Stimulated activated CD8-positive, alpha-beta memory T cell treated with anti-CD3 and anti-CD28 coated beads, Interleukin-4, amount 100 ng/mL, for 1 hour (primary cell): Measurements from ENCODE around the gene LHX1.

Experiments
- DNase-seq, 2 donors: peaks; one replicate each; pipeline ENCODE4 v3.0.0-alpha.2; 2020; ENCODE audit warnings: low read depth in 2 of 2, low spot score in 1 of 2

The LHX1 gene

GRCh38 chr17:36921095-36921851, 16.0 kb upstream of the LHX1 start:
- no peak for DNase-seq

DNA sequence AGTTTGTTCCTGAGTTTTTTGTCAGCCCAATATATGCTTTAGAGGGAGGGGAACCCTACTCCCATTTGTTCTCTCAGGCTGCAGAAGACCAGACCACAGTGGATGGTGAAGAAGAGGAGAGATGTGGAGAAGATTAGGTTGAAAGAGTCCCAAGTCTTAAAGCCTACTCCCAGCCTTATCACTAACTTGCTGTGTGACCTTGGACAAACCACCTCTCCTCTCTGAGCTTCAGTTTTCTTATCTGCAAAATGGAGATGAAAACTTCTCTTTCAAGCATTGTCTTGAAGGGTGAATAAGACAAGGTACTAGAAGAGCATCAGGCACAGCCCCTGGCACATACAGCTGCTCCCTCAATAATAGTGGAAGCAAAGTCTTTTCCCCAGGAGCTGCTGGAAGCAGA, 15.1 kb upstream of the LHX1 start:
- DNase-seq = no peak

GRCh38 chr17:36923814-36924221, 13.5 kb upstream of the LHX1 start:
- no peak for DNase-seq

DNA sequence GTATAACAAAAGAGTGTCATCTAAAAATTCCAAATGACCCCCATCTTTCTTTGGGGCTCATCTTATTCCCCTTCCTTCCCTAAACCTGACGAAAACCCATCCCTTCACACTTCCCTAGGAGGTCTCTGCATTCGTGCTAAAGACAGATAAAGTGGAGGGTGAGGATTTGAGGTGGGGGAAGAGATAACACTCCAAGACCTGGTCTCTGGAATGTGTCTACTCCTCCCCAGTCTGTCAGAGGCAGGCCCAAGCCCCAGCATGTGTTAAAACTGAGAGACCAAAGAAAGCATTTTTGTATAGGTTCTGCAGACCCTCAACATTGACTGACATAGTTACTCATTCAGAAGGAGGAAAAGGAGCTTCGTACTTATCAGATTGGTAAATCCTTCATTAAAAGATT, 11.0 kb upstream of the LHX1 start:
- DNase-seq = no peak

- no peak for DNase-seq
Measured at GRCh38 chr17:36926701-36927100, 10.6 kb upstream of the LHX1 start.

DNA sequence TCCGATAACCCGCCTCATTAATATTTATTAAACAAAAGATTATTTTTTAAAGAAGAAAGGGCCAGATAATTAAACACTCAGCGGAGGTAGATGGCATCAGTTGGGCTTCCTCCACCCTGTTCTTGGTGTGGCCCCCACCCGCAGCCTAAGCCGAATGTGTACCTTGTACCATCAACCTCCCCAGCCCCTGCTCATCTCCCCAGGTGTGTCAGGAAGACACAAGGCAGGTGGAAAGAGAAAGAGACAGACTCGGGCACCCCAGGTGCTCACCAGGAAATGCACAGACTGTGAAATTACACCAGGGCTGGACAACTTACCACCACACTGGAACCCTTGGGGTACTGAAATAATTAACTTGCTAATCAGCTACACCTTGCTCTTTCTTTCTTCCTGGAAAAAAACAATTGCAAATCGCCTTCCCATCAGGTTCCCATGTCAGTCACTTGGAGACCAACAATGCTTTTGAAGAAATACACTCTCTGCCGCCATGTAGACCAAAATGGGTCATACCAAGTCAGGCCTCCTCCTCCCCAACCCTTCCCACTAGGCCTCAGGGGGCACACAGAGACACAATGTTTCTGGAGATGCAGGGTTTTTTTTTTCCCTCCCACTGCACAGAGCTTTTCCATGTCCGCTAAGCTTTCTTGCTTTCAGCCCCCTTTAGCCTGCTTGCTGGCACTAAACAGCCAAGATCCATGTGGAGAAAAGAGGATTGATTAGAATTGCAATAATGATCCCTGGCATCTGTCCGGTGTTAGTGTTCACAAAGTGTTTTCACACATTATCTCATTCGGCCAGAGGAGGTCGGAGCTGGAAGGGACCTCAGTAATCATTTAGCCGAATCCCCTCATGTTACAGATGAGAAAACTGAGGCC, 8.6 kb upstream of the LHX1 start:
- DNase-seq = no peak

GRCh38 chr17:36929851-36930582, 7.3 kb upstream of the LHX1 start:
- DNase-seq = no peak

- no peak for DNase-seq
Measured at GRCh38 chr17:36930583-36930900, 6.7 kb upstream of the LHX1 start.

- DNase-seq = no peak
Measured at GRCh38 chr17:36931096-36931696, 6.1 kb upstream of the LHX1 start.

- DNase-seq = no peak
Measured at GRCh38 chr17:36931697-36932382, 5.4 kb upstream of the LHX1 start.

GRCh38 chr17:36932383-36932693, 4.9 kb upstream of the LHX1 start:
- DNase-seq = no peak

DNA sequence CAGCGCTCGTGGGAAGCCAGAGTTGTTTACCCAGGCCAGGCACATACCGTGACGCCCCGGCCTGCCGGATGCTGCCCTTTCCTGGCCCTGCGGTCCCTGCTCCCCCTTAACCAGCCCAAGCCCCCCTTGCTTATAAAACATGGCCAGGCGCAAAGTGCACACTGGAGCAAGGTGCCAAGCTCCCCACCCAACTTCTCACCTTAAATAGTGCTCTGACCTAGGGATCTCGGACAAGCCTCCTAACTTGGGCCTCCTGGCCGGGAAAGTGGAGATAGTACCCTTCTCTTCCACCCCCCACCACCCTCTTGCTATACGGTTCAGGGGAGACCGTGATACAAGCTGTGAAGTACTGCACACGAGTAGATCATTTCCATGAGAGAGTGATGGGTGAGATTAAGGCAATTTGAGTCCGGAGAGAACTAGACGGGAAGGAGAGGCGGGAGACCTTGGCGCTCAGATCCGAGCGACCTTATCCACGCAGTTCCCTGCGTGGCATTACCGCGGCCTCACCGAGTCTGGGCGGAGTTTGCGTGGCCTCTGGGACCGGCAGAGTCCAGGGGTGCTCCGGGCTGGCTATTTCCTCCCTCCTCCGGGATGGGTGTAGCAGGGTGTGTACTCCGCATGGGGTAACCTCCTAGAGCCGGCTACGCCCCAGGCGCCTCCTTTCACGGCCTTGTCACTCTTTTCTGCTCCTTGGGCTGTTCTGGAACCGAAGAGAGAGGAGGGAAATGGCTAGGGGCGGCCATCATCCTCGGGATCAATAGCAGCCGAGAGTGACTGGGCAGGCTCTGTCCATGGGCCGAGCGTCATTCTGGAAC, 4.4 kb upstream of the LHX1 start:
- no peak for DNase-seq

DNA sequence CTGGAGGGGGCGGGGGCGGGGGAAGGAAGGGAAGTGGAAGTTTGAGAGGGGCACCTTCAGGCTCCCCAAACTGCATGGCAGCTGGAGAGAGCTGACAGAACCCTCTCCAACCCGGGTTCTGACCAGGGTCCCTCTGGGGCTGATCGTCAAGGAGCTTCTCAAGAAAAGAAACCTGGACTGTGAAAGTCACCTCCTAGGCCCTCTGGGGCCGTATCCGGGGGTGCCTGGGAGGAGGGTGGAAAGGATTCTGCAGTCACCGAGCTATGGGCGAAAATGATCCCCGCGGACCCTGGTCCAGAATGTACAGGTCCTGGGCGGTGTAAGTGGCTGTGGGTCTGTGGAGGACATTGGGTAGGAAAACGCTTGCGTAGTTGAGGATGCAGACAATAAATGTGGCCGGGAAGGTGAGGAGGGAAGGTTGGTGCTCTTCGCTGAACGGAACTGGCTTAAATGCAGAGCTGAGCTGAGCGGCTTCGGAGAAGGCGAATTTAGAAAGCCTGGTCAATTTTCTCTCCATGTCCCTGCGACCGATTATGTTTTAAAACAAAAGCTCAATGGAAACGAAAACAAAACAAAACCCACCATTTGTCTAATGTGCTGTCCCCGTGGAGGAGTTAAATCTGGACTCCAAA, 3.6 kb upstream of the LHX1 start:
- DNase-seq = no peak

GRCh38 chr17:36934144-36934691, 3.1 kb upstream of the LHX1 start:
- DNase-seq = no peak

- no peak for DNase-seq
Measured at GRCh38 chr17:36934692-36935630, 2.3 kb upstream of the LHX1 start.

- DNase-seq = no peak
Measured at GRCh38 chr17:36935671-36936454, 1.4 kb upstream of the LHX1 start.

DNA sequence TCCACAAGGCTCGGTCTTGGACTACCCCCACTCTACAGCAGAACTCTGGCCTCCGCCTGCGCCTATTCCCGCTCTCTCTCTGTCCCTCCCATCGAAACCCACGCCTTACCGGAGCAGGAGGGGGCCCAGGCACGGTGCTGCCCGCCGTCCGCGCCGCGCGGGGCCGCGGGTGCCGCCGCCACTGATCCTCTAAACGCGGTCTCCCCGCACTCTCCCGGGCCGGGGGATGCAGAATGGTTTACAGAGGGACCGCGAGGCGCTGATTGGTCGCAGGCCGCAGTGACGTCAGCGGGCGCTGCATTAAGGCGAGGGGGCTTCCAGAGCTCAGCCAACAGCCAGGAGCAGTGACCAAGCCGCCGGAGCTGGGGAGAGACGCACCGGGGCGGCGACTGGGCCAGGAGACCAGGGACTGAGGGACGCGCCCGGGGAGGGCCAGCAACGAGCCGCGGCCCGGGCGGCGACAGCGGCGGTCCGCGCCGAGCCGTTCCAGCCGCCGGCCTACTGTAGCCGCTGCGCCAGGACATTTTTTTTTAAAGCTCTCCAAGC, 747 bp upstream of the LHX1 start:
- no peak for DNase-seq
